GM08714 (cell line): ENCODE results near the gene PGAM2.

ENCODE experiments used
- H3K4me3 ChIP-seq: fragments of 200-500 bp; sonication (Bioruptor generic); 2 replicates; pipeline ENCODE4 v1.5.1; 2014; ENCODE audit warnings: mild to moderate bottlenecking, low read length, inconsistent platforms
- ZNF274 ChIP-seq: IDR thresholded peaks from 2 replicates; pipeline ENCODE4 v1.6.1; 2012; ENCODE audit warnings: mild to moderate bottlenecking, low read depth, low read length

Gene PGAM2

GRCh38 chr7:44065431-44066110 lies at the start of gene PGAM2:
PGAM2 (minus strand) TSS chr7:44065567; CDS start chr7:44065529, 38 bp downstream.
- no peak within 1 kb of the TSS for H3K4me3 ChIP-seq
- TF ChIP-seq ZNF274: no peak

- no peak for TF ChIP-seq ZNF274
- H3K4me3 ChIP-seq: no peak overlapping the region
These were observed 49.4 kb upstream of the PGAM2 start for GRCh38 chr7:44114586-44115310.

GRCh38 chr7:44113764-44114354 lies 48.5 kb upstream of the PGAM2 start:
- TF ChIP-seq ZNF274: no peak
- H3K4me3 ChIP-seq: no peak overlapping the region

- TF ChIP-seq ZNF274: no peak
- no peak overlapping the region for H3K4me3 ChIP-seq
These were observed 47.8 kb upstream of the PGAM2 start for GRCh38 chr7:44112997-44113763.

- no peak for TF ChIP-seq ZNF274
- H3K4me3 ChIP-seq: no peak overlapping the region
These were observed 47.0 kb upstream of the PGAM2 start for GRCh38 chr7:44112231-44112996.

- no peak for TF ChIP-seq ZNF274
- H3K4me3 ChIP-seq: no peak overlapping the region
These were observed 46.4 kb upstream of the PGAM2 start for GRCh38 chr7:44111761-44112160.

- no peak for TF ChIP-seq ZNF274
- no peak overlapping the region for H3K4me3 ChIP-seq
These were observed 45.6 kb upstream of the PGAM2 start for GRCh38 chr7:44110719-44111635.

GRCh38 chr7:44109991-44110390 lies 44.6 kb upstream of the PGAM2 start:
- TF ChIP-seq ZNF274: no peak
- H3K4me3 ChIP-seq: no peak overlapping the region

- no peak overlapping the region for H3K4me3 ChIP-seq
- TF ChIP-seq ZNF274: no peak
These were observed 43.7 kb upstream of the PGAM2 start for GRCh38 chr7:44108768-44109750.

GRCh38 chr7:44107961-44108767 lies 42.8 kb upstream of the PGAM2 start:
- H3K4me3 ChIP-seq: no peak overlapping the region
- TF ChIP-seq ZNF274: no peak
